GM19455 (cell line): ENCODE results near the gene FBXL7.
"Not testable (repeated sequence)": the region's sequence is repeated elsewhere in the genome, so short reads cannot be mapped to it uniquely, and the experiment has no call there.

Experiments used
- ATAC-seq: cut with Tn5 transposase; IDR thresholded peaks from one replicate; pipeline ENCODE4 v1.9.1; 2021; ENCODE audit not compliant: unreplicated experiment

The FBXL7 gene

DNA sequence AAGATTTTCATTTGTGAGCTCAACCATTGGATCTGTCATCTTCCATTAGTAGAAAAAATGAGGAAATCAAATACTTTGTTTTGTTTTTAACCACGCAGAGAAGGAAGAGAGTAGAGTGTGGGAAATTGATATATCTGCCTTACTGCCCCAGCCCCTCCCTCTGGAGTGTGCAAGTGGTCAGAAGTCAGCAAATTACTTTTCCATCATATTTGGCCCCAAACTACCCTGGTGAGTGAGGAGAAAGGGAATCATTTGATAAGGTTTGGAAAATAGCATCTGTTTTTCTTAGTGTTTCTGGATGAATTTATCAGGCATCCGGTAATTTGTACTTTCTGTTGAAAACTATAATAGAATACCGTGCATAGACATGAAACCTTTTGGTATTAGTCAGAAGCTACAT lies 352.2 kb downstream of the FBXL7 start:
- no peak for ATAC-seq

DNA sequence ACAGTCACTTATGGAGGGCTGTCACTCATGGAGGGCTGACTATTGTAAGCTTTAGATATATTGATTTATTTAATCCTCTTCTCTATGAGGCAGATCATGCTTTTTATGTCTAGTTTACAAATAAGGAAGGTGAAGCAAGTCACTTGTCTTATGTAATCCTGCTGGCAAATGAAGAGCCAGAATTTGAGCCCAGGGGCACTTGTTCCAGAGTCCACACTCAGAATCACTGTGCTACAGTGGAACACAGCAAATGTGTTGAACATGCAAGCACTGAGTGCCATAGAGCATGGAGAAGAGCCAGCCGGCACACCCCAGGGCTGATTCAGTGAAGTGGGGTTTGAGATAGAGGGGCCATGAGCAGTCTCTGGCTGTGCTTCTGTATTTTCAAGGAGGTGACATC lies 353.0 kb downstream of the FBXL7 start:
- no peak for ATAC-seq

DNA sequence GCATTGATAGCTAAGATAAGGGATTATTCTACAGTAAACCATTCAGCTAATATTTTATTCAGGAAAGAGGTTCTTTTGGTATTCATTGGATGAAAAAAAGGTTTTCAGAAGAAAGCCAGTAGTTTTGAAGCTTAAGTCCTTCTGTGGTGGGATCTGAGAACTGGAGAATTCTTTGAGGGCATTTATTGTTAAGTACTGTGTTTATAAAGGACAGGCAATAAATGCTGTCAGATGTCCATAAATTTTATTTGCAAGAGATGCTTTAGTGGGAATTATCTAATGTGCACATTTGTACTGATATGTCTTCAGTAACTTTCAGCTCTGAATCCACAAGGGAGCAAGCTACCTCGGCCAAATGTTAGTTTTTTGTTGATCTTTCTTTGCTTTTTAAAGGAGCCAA lies 358.3 kb downstream of the FBXL7 start:
- no peak for ATAC-seq

DNA sequence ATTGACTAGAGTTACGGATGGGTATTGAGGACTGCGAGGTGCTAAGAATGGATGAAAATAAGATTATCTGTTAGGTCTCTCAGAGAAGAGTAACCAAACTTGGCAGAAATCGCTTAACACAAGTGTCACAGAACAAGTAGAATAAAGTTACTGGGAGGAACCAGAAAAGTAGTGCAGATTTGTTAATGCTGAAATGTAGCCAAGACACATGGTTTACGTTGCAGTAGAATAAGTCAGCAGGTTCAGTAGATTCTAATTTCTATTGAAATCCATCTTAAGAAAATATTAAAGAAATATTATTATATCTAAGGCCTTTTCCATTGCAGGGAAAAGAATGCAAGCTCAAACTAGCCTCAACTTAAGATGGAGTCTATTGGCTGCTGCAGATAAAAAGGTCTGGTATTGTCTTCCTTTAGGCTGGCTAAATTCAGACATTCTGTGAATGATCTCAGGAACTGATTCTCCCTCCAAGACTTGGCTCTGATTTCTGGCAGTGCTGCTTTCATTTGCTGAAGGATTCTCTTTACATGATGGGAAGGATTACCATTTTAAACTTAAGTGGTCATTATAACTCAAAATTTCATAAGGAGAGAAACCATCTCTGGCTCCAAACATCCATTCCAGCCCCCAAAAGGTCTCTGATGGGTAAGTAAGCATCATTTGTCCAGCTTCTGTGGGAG lies 364.7 kb downstream of the FBXL7 start:
- no peak for ATAC-seq

DNA sequence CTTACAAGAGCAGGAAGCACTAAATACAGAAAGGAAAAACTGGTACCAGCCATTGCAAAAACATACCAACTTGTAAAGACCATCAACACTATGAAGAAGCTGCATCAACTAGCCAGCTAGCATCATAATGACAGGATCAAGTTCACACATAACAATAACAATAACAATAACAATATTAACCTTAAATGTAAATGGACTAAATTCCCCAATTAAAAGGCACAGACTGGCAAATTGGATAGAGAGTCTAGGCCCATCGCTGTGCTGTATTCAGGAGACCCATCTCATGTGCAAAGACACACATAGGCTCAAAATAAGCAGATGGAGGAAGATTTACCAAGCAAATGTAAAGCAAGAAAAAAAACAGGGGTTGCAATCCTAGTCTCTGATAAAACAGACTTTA lies 372.3 kb downstream of the FBXL7 start:
- not testable (repeated sequence) for ATAC-seq

DNA sequence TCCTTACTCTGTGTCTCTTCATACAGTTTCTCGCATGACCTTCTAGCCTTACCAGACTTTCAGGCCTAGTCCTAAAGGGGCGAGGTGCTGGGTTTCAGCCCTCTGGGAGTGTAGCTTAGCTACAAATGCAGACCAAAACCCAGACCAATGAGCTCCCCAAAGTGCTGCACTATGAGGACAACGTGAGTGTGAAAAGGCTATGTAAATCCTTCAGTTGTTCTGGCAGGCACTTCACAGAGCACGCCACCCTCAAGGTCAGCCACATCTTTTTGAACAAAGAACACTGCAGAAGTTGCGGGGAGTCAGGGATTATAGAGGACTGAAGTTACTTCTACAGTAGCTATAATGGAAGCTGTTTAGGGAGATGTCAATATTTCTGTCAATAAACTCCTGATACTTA lies 377.9 kb downstream of the FBXL7 start:
- no peak for ATAC-seq

DNA sequence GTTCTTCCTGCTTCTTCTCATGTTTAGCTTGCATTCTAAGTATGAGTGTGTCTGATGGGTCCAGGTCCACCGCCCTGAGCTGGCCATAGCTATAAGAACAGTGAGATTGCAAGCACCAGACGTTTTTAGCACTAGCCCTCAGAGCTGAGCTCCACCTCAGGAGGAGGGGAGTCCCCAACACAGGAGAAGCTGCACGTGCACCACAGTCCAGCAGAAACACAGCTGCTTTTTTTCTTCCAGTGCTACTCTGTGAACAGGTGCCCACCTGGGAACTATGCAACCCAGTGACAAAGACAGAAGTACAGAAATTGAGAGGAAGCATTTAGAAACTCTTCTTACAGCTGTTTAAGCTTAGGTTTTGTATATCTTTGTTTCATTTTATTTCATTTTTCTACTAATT lies 380.2 kb downstream of the FBXL7 start:
- no peak for ATAC-seq

DNA sequence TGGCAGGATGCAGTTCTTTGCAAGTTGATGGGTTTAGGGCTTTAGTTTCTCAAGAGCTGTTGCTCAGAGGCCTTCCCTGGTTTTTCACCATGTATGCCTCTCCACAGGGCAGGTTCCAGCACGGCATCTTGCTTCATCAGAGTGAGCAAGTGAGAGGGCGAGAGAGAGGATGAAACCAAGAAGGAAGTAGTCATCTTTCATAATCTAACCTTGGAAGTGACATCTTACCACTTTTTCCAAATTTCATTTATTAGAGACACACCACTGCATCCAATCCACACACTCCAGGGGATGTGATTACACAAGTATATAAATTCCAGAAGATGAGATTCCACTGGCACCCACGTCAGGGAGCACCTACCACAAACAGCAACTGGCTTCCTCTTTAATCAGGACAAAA lies 385.2 kb downstream of the FBXL7 start:
- ATAC-seq: no peak

DNA sequence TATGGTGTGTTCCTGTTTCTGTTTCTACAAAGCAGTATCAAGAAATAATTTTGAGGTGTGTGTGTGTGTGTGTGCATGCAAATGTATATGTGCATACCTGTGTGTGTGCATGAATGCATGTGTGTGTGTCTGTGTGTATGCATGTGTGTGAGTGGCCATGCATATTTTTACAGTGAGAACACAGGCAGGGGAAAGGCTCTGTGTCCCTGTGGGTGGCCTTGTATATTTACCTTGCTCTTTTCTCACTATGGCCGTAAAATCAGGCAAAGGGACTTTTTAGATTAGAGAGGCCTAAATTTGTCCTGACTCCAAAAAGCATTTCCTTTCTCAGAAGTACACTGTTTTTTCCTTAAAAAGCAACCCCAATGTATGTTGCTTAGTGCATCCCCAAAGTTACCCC lies 386.2 kb downstream of the FBXL7 start:
- ATAC-seq: no peak

DNA sequence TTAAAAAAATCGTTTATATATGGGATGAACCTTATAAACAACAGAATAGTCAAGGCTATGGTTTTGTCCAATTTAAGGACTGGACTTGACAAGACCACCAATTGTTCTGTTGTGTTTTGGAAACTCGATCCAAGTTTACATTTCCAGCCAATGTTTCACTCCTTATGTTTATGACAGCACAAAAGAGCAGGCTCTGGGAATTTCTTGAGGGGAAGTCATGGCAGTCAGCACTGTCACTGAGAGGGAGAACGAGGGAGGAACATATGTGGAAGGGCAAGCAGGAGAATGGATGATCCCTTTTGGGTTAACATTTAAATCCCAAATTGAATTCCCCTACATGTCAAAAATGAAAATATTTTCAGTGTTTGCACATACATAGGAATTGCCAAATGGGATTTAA lies 387.1 kb downstream of the FBXL7 start:
- no peak for ATAC-seq

DNA sequence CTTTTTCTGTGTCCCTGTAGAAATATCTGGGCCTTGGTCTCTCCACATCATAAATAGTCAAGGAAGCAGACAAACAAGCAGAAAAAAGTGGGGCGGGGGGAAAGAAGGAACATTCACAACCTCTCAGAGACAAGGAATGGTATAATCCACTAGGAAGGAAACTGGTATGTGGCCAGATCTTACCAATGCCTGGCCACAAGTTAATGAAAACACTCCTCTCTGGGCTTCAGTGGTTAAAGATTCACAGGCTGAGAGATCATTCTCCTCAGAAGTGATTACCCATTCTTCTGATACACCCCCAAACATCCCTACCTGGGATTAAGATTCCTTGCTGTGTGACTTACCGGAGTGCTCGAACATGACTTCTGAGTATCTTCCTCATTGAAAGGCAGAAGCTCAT lies 389.0 kb downstream of the FBXL7 start:
- no peak for ATAC-seq

DNA sequence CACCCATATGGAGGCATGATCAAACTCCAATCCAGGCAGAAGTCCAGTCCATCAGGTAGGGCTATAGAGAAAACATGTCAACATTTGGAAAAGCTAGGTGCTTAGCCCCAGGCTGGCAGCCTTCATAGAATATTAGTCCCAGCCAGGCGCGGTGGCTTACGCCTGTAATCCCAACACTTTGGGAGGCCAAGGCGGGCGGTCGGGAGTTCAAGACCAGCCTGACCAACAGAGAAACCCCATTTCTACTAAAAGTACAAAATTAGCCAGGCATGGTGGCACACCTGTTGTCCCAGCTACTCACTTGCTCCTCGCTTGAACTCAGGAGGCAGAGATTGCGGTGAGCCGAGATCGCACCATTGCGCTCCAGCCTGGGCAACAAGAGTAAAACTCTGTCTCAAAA lies 393.9 kb downstream of the FBXL7 start:
- no peak for ATAC-seq

DNA sequence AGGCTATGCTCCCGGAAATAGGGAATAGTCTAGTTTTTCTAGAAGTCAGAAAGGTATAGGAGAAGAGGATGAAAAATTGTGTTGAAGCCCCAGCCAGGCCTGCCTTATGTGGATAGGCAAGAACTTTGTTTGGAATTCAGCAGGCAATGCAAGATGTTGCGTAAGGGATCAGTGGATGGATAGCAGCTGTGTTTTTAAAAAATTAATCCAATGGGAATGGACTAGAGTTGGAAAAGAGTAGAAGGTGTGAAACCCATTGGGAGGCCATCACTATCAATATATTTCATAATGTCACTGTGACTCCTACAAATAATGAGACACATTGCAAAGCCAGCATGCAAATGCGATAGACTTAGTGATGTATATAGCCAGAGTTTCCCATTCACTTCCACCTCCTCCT lies 397.7 kb downstream of the FBXL7 start:
- no peak for ATAC-seq

DNA sequence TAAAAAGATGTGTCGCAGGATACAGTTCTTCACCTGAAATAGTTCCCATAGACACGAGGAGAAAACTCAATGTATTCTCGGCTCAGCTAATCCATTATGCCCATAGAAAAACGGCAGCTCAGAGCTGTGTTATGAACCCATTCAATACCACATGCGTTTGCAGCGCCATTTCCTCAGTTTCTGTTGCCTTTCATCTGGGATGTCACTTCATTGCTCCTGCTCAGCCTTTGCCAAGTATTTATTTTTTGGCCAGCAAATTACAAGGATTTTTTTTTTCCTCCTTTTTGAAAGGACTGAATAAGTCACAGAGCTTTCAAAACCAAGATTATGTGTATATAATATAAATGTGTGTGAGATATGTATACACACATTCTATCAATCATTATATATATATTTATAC lies 398.7 kb downstream of the FBXL7 start:
- ATAC-seq: no peak

DNA sequence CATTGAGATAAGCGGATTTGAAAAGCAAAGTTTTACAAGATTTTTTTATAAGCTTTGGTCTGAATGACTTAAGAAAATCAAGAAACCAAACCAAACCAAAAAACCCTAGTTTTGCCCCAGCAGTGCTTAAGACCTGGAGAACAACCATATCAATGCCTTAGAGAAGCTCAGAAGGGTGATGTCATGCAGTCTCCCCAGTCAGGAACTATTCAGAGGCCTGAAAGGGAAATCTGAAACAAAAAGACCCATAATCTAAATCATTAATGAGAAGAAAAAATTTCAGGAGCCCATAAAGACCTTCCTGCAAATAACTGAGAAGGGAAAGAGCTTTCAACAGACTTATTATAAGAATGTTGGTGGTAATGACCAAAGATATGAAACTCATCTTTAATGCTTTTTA lies 399.5 kb downstream of the FBXL7 start:
- no peak for ATAC-seq

DNA sequence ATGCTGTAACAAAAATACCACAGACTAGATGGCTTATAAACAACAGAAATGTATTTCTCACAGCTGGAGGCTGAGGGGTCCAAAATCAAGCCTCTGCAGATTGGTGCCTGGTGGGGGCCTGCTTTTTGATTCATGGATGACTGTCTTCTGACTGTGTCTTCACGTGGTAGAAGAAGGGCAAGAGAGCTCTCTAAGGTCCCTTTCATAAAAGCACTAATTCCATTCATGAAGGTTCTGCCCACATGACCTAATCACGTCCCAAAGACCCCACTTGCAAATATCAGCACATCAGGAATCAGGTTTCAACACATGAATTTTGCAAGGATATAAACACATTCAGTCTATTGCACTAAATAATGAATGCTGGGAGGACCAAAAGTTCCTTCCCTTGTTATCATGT lies 401.2 kb downstream of the FBXL7 start:
- ATAC-seq: no peak

DNA sequence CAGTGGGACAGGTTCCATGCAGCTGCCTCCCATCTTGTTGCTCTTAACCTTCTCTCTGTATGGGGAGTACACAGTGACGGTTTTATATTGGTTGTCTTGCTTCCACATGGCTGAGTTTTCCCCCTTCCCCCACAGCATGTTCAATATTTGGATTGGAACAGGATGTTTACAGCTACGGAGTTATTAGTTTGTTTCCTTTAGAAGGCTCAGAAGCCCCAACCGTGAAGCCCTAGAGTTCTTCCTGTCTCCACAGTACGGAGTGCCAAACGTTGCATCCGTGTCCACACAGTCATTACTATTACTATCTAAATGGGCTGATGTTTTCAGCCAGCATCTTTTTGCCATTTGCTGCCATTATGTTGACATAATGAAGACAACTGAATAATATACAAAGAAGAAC lies 402.1 kb downstream of the FBXL7 start:
- ATAC-seq: no peak

DNA sequence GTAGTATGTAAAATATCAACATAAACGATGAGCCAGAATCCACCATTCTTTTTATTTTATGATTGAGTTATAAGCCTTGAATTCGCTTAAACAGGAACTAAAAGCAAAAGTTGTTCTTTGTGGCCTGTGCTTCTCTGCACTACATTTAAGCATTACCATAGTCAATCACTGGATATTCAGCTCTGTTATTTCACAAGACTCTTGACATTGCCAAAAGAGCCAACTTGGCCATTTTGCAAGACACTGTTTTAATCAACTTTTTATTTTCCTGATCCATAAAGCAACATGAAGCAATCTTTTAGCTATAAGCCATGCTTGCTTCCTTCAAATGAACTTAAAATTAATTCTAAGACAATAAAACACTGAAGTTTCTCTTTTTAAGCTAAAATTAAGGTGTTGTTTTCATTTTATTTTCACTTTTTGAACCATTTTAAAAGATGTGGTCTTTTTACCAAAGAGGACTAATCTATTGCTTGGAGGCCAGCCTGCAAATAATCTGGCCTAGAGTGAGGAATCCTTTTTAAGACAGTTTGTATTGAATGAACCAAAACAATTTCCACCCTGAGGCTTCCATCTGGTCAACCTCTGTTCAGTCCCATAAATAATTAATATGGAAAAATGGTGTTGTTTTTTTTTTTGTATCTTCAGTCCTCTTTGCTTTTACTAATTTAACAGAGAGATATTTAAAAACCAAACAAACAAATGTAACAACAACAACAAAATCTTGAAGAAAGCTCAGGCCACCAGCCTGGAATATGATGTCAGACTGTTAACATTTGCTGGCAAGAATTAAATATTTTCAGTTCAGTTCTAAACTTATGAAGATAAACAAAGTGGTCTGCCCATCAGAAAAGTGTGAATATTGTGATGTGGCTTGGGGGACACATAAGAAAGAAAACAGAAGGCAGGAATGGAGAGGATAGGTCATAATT lies 405.2 kb downstream of the FBXL7 start:
- no peak for ATAC-seq

DNA sequence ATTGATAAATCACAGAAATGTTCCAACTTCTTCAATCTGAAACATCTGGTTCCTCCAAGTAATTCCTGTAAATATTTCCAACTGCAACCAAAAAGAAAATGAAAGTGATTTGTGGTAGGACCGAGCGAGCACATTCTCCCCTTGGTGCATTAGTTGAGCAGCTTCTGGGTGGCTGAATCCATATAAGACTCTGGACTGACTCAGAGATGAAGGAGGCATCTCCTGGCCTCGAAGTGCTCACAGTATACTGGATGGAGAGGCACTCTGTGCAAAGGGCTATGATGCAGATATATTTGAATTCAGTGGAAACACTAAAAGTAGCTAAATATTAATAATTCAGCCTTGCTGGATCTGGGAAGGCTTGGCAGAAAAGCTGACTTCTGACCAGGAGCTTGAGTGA lies 414.7 kb downstream of the FBXL7 start:
- no peak for ATAC-seq

DNA sequence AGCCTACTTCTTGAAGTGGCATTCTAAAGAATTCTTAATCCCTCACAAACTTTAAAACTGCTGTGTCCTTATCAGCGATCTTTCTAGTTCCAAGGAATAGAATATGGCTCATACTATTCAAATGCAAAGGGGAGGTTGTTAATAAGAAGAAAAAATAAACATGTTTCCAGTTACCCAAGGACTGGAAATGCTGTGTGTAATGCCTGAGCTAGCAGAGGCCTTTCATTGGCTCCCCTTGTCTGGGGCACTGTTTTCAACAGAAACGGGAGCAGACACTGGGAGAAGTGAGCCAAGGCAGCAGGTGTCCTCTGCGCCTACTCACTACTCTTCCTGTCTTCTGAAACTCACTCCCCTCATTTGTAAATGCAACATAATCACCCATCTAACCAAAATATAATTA lies 426.6 kb downstream of the FBXL7 start:
- ATAC-seq: no peak

DNA sequence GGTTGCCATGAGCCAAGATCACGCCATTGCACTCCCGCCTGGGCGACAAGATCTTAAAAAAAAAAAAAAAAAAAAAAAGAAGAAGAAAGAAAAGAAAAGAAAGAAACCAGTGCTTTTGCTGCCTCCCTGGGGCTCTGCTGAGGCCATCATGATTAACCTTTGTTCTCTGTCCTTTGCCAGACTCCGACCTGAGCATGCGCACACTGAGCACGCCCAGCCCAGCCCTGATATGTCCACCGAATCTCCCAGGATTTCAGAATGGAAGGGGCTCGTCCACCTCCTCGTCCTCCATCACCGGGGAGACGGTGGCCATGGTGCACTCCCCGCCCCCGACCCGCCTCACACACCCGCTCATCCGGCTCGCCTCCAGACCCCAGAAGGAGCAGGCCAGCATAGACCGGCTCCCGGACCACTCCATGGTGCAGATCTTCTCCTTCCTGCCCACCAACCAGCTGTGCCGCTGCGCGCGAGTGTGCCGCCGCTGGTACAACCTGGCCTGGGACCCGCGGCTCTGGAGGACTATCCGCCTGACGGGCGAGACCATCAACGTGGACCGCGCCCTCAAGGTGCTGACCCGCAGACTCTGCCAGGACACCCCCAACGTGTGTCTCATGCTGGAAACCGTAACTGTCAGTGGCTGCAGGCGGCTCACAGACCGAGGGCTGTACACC lies 427.9 kb downstream of the FBXL7 start:
- ATAC-seq: no peak
